ENCODE data around the gene RNF169.

Gene RNF169

DNA sequence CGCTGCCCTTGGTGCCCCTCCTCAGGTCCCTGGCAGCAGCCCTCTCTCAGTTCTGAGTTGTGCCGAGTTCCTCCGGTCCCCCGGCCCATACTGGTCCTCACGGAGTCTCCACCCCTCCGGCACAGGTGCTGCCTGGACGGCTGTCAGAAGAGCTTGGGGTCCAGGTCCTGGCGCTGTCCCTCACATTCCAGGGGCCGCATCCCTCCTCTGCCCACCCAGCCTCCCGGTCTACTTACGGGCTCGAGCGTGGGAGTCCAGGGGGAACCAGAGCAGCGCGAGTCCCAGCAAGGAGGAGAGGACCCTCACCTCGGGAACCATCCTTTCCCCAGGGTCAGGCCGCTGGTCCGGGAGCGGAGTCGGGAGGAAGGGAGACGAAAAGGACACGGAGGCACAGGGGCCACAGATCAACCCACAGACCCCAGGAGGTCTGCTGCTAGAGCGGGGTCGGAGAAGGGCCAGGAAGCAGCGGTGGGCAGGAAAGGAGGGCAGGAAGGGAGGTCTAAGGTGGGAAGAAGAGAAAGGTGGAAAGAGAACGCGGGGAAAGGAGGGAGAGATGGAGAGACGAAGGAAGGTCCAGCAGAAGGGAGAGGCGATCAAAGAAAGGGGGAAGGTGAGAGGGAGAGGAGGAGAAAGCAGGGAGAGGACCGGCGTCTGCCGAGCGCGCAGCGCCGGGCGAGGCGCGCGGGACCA, 17.9 kb upstream of the RNF169 start:
- H3K4me3 ChIP-seq (ENCODE audit: low read length), result no peak overlapping the region; the same call in 1 of the 2 replicates
- TF ChIP-seq, protein P1, sequence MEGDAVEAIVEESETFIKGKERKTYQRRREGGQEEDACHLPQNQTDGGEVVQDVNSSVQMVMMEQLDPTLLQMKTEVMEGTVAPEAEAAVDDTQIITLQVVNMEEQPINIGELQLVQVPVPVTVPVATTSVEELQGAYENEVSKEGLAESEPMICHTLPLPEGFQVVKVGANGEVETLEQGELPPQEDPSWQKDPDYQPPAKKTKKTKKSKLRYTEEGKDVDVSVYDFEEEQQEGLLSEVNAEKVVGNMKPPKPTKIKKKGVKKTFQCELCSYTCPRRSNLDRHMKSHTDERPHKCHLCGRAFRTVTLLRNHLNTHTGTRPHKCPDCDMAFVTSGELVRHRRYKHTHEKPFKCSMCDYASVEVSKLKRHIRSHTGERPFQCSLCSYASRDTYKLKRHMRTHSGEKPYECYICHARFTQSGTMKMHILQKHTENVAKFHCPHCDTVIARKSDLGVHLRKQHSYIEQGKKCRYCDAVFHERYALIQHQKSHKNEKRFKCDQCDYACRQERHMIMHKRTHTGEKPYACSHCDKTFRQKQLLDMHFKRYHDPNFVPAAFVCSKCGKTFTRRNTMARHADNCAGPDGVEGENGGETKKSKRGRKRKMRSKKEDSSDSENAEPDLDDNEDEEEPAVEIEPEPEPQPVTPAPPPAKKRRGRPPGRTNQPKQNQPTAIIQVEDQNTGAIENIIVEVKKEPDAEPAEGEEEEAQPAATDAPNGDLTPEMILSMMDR (conservative IDR thresholded peaks at IDR 0.05; ENCODE audit: low read length), result no peak
- no peak for DNase-seq (ENCODE audit: low read depth)

DNA sequence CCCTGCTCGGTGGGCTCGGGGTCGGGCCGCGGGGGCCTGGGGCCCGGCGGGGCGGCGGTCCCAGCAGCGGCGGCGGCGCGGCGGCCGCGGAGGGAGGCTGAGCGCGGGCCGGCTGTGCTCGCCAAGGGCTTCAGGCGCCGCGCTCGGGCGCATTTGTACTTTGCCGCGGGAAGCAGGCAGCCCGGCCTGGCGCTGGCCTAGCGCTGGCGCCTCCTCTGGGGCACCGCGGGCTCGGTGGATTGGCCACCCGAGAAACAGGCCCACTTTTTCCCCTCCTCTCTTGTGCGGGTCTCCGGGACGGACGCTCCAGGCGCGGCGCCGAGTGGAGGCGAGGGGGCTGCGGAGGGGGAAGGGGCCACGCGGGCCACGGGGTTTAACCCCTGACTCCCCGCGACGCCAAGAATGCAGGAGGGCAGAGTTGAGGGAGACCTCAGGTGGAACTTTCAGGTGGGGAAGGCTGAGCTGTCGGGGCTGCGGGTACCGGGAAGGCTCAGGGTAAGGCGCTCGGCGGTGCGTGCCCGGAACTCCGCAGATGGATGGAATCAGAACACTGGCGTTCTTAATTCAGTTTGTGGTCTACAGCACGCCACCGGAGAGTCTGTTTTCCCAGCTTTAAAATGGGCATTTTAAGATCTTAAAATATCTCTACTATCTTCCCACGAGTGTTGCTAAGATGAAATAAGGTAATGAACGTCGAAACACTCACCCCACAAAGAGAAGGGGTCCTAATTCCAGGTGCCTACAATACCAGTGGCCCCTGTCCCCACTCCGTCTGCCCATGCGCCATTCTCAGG, 17.2 kb upstream of the RNF169 start, which contains the start of gene CHRDL2:
Gene CHRDL2, minus strand, starts transcription at position 126 of the 794 bp plus-strand sequence. CDS start 538 bp downstream, outside the sequence.
- peak within 1 kb of the TSS; percentile 34 for H3K4me3 ChIP-seq (ENCODE audit: low read length)
- peak; percentile 40 for DNase-seq (ENCODE audit: low read depth)

DNA sequence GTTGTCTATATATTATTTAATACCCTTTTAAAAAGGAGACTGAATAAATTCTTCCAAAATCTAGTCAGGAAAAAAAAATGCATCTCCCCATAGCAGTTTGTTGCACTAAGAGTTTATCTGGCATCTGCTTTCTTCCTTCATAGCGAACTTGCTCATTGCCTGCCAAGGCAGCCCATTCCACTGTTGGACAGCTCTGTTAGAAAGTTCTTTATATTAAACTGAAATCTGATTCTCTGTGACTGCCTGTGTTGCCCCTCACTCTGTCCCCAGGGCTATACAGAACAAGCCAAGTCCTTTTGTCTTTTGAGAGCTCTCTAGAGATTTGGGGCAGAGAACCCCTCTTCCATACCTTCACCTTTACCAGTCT, 14.1 kb upstream of the RNF169 start:
- TF ChIP-seq, protein P1 (conservative IDR thresholded peaks at IDR 0.05; ENCODE audit: low read length), result no peak
- no peak for DNase-seq (ENCODE audit: low read depth)
- no peak overlapping the region for H3K4me3 ChIP-seq (ENCODE audit: low read length)

More for the DNA sequence above, 17.2 kb upstream of the RNF169 start, which contains the start of gene CHRDL2:
- TF ChIP-seq, protein P1 (conservative IDR thresholded peaks at IDR 0.05; ENCODE audit: low read length), result no peak

DNA sequence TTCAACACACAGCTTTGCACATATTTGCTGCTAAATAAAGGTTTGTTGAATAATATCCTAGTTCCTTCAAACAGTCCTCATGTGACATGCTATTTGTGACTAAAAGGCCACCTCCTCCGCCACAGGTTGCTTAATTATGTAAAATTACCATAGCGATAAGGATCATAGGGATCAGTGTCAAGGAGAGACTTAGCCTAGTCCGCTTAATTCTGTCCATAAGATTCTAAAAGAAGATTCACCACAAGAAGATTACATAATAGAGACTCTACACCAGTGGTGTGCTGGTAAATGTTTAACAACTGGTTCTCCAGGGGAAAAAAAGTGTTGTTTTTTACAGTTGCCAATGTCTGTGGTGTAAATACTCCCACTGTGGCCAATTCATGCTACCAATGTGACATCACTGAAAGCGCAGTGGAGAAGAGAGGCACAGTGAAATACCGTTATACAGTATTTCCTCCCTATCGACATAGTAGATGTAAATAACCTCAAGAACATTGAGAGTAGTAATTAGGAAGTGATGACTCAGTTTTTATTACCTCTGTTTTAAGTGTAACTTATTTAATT, 13.2 kb upstream of the RNF169 start:
- DNase-seq (ENCODE audit: low read depth), result no peak
- no peak overlapping the region for H3K4me3 ChIP-seq (ENCODE audit: low read length)
- TF ChIP-seq, protein P1 (conservative IDR thresholded peaks at IDR 0.05; ENCODE audit: low read length), result no peak

DNA sequence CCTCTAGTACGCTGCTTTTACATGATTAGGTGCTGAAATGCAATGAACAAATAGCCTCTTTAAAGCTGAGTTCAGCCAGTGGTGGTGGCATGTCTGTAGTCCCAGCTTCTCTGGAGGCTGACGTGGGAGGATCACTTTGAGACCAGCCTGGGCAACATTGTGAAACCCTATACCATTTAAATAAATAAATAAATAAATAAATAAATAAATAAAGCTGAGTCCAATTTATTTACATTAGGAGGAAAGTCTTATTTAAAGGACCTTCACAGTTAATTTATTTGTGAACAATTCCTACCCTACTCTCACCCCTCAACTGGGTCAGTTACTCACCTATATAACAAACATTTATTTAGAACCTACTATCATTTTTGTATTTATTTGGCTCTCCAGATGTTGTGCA, 12.6 kb upstream of the RNF169 start:
- TF ChIP-seq, protein P1 (conservative IDR thresholded peaks at IDR 0.05; ENCODE audit: low read length), result no peak
- no peak for DNase-seq (ENCODE audit: low read depth)

DNA sequence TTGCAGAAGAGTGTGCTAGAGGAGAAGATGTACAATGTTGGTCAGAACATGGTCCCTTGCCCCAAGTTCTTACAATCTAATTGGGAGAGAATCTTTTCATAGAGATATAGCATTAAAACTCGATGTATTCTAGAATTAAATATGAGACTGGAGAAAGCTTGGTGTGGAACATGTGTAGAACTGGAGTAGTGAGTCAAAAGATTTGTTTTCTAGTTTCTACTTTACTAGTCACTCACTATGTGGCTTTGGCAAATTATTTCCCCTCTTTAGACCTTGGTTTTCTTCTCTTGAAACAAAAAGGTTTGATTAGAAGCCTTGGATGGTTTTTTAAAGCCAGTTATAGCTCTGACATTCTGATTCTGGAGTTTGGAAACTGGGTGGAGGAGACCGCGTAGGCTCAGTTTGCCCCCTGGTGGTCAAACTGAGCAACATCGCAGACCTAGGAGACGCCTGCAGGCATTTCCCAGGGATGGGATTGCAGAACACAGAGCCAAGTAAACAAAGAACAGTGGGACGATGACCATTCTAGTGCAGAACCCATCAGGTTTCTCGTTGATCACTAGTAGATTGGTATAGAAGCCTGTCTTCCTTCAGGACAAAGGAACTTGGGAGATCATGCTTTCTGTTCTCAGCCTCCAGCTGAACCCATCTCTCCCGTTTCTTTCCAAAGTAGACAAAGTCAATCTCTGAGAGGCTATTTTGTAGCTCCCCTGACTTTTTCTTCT, 8.9 kb upstream of the RNF169 start:
- TF ChIP-seq, protein P1 (conservative IDR thresholded peaks at IDR 0.05; ENCODE audit: low read length), result peak; percentile 91
- H3K4me3 ChIP-seq (ENCODE audit: low read length), result no peak overlapping the region
- DNase-seq (ENCODE audit: low read depth), result peak; percentile 67

More for the DNA sequence above, 12.6 kb upstream of the RNF169 start:
- H3K4me3 ChIP-seq (ENCODE audit: low read length), result no peak overlapping the region

All from AG10803 (cell line).